ENCODE measurements around the gene C1orf232.

C1orf232 gene

GRCh38 chr1:26154750-26155149 is 14.0 kb downstream of the C1orf232 start:
- TF ChIP-seq MAX (IDR thresholded peaks at IDR 0.05) (no peak), YY1 (IDR thresholded peaks at IDR 0.05; ENCODE audit: low read depth) (no peak), NFIC (IDR thresholded peaks at IDR 0.05) (no peak), EGR1 (IDR thresholded peaks at IDR 0.05) (no peak), CEBPB (IDR thresholded peaks at IDR 0.05) (no peak), USF1 (IDR thresholded peaks at IDR 0.05) (no peak), TEAD4 (IDR thresholded peaks at IDR 0.05) (no peak), FOXM1 (IDR thresholded peaks at IDR 0.05; ENCODE audit: borderline replicate concordance, low read depth) (no peak), REST (IDR thresholded peaks at IDR 0.05; ENCODE audit: low read depth) (no peak), RAD21 (IDR thresholded peaks at IDR 0.05; ENCODE audit: low read depth) (no peak)

- no peak for TF ChIP-seq FOXM1 (IDR thresholded peaks at IDR 0.05; ENCODE audit: borderline replicate concordance, low read depth)
- TF ChIP-seq TAF1 (IDR thresholded peaks at IDR 0.05; ENCODE audit: low read depth), result no peak
- no peak for TF ChIP-seq REST (IDR thresholded peaks at IDR 0.05; ENCODE audit: low read depth)
- no peak for TF ChIP-seq USF1 (IDR thresholded peaks at IDR 0.05)
- no peak for TF ChIP-seq MAX (IDR thresholded peaks at IDR 0.05)
- no peak for TF ChIP-seq RAD21 (IDR thresholded peaks at IDR 0.05; ENCODE audit: low read depth)
- no peak for TF ChIP-seq YY1 (IDR thresholded peaks at IDR 0.05; ENCODE audit: low read depth)
- TF ChIP-seq TEAD4 (IDR thresholded peaks at IDR 0.05), result no peak
- TF ChIP-seq CREB1 (IDR thresholded peaks at IDR 0.05; ENCODE audit: low read depth), result no peak
Measured at GRCh38 chr1:26153966-26154532, 14.7 kb downstream of the C1orf232 start.

GRCh38 chr1:26148887-26149286 is 19.9 kb downstream of the C1orf232 start:
- TF ChIP-seq EP300 (IDR thresholded peaks at IDR 0.05; ENCODE audit: borderline replicate concordance), result no peak
- no peak for TF ChIP-seq MAX (IDR thresholded peaks at IDR 0.05)
- TF ChIP-seq FOXM1 (IDR thresholded peaks at IDR 0.05; ENCODE audit: borderline replicate concordance, low read depth), result no peak
- no peak for TF ChIP-seq TCF12 (IDR thresholded peaks at IDR 0.05; ENCODE audit: low read depth)
- TF ChIP-seq YY1 (IDR thresholded peaks at IDR 0.05; ENCODE audit: low read depth), result no peak
- TF ChIP-seq CREB1 (IDR thresholded peaks at IDR 0.05; ENCODE audit: low read depth), result no peak
- no peak for TF ChIP-seq NFIC (IDR thresholded peaks at IDR 0.05)
- no peak for TF ChIP-seq TAF1 (IDR thresholded peaks at IDR 0.05; ENCODE audit: low read depth)
- TF ChIP-seq CEBPB (IDR thresholded peaks at IDR 0.05), result no peak
- TF ChIP-seq TEAD4 (IDR thresholded peaks at IDR 0.05), result no peak
- TF ChIP-seq RAD21 (IDR thresholded peaks at IDR 0.05; ENCODE audit: low read depth), result no peak
- no peak for TF ChIP-seq USF1 (IDR thresholded peaks at IDR 0.05)
- TF ChIP-seq ZBTB7A (IDR thresholded peaks at IDR 0.05; ENCODE audit: low read depth), result no peak
- no peak for TF ChIP-seq REST (IDR thresholded peaks at IDR 0.05; ENCODE audit: low read depth)
- no peak for TF ChIP-seq EGR1 (IDR thresholded peaks at IDR 0.05)

- TF ChIP-seq USF1 (IDR thresholded peaks at IDR 0.05), result no peak
- TF ChIP-seq YY1 (IDR thresholded peaks at IDR 0.05; ENCODE audit: low read depth), result no peak
- TF ChIP-seq NFIC (IDR thresholded peaks at IDR 0.05), result no peak
- no peak for TF ChIP-seq TCF12 (IDR thresholded peaks at IDR 0.05; ENCODE audit: low read depth)
- TF ChIP-seq MAX (IDR thresholded peaks at IDR 0.05), result no peak
- no peak for TF ChIP-seq EP300 (IDR thresholded peaks at IDR 0.05; ENCODE audit: borderline replicate concordance)
- TF ChIP-seq CREB1 (IDR thresholded peaks at IDR 0.05; ENCODE audit: low read depth), result no peak
Measured at GRCh38 chr1:26145960-26146294, 22.8 kb downstream of the C1orf232 start.
